NCI-H2081 (cell line): ENCODE data around the gene DUS1L.

ENCODE experiments used
- DNase-seq, 2 experiments: peaks; one replicate each; lab custom pipeline; 2025; lab: John Stamatoyannopoulos, UW

Gene DUS1L

DNA sequence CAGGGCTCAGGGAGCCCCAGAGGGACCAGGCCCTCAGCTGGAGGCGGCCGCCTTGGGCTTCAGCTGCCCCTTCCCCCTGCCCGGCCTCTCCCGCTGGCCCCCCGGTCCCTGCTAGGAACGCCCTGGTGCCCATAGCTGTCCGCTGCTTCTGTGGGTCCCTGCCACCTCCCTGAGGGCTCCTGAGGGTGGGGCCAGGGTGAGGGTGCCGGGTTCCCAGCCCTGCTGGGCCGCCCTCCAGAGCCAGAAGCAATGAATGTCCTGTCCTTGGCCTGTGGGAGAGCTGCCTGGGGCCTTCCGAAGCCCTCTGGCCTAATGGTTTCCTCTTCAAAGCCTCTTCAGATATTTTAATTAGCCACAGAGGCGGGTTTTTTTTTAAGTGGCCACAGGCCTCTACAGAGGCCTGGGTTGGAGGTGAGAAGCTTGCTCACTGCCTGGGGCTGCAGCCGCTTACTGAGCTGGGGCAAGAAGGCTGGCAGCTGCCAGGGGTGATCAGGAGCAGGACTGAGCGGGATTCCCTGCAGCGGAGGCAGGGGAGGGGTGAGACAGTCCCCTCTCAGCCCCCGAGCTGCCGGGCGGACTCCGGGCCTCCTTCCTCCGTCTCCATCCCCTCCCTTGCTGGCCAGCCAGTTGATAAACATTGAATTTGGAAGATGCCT, 52.8 kb downstream of the DUS1L start:
- no peak for DNase-seq

DNA sequence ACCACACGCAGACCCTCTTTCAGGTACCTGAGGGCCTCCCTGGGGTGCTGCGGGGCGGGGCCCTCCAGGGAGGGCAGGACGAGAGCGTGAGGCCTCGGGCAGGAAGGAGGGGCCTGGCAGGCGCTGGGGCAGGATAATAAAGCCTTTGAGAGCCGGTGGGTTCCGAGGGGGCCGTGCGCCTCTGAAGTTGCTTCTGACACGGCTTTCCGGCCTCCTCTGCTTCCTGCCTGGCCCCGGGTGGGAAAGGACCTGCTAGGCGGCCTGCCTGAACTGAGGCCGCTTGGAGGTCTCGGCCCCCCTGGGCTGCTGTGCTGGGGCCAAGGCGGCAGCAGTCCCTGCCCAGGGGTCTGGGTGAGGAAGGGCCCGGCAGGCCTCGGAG, 53.4 kb downstream of the DUS1L start:
- no peak for DNase-seq

DNA sequence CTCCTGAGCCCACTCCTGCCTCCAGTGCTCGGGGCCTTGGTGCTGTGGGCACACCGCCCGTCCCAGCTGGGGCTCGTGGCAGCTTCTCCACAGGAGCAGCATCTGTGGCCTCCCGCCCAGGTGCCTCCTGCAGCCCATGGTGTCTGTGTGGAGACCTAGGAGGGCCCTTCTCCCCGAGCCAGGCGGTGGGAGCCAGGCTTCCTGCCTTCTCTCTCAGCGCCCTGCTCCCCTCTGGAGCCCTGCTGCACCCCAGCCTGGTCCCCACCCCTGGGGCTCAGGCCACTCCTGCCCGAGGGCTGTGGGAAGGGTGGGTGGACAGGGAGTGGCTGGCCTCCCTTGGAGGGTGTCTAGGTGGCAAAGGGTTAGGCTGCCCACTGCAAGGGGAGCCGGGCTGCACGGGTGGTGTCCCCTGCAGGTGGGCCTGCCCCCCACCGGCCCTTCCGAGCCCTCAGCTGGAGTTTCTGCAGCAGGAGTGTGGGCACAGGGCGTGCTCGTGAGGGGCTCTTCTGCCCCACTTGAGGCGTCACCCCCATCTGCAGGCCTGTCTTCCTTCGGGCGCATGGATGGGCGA, 53.9 kb downstream of the DUS1L start:
- no peak for DNase-seq

DNA sequence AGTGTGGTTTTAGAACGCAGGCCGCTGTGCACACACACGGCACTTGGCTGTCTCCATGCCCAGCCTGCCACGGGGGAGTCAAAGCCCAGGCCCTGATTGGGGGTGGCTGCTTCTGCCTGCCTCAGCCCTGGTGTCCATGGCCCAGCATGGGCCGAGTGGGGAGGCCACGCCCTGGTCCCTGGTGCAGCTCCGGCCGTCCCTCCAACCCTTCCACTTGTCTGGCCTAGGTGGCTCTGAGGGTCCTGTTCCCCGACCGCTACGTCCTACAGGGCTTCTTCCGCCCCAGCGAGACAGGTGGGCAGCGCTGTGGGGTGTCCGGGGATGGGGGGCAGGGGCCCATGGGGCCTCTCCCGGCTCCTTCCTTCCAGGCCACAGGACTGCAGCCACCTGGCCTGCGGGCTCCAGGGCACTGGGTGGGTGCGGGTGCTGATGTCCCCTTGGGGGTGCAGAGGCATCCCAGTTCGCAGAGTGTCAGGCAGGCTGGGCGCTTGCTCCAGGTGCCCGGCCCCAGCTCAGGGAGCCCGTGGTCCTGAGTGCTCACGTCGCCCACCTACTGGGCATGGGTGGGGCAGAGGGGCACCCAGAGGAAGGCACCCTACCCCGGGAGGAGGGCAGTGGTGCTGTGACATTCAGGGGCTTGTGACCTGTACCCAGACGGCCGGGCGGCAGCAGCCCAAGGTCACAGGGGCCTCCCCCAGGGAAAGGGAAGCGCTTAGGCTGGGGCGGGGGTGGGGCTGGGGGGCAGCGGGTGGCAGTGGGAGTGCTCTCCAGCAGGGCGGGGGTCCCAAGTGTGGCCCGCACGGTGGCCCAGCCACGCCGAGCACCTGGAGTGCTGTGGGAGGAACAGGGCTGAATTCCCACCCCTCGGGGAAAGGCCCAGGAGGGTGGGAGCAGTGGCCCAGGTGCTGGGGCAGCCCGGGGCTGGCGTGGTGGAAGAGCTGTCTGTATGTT, 54.8 kb downstream of the DUS1L start:
- no peak for DNase-seq

DNA sequence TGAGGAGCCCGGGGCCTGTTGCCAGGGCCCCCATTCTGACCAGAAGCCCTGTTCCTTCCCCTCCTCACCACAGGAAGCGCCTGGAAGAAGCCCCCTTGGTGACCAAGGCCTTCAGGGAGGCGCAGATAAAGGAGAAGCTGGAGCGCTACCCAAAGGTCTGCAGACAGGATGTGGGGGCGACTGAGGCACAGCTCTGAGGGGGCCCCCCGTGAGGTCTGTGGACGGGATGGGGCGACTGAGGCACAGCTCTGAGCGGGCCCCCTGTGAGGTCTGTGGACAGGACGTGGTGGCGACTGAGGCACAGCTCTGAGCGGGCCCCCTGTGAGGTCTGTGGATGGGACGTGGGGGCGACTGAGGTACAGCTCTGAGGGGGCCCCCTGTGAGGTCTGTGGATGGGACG, 56.2 kb downstream of the DUS1L start:
- DNase-seq: no peak

DNA sequence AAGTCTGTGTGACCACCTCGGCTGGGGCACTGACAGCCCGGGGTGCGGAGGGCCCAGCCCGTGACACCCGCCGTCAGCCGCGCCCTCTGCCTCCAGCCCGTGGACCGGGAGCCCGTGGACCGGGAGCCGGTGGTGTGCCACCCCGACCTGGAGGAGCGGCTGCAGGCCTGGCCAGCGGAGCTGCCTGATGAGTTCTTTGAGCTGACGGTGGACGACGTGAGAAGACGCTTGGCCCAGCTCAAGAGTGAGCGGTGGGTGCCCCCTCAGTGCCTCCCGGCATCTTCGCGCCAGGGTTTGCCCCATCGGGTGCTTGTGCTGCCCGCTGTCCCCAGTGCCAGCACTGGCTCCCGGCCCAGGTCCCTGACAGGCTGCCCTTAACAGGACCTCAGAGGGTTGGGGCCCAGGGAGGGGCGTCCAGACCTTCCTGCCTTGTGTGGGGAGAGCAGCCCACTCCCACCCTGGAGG, 56.6 kb downstream of the DUS1L start:
- no peak for DNase-seq

DNA sequence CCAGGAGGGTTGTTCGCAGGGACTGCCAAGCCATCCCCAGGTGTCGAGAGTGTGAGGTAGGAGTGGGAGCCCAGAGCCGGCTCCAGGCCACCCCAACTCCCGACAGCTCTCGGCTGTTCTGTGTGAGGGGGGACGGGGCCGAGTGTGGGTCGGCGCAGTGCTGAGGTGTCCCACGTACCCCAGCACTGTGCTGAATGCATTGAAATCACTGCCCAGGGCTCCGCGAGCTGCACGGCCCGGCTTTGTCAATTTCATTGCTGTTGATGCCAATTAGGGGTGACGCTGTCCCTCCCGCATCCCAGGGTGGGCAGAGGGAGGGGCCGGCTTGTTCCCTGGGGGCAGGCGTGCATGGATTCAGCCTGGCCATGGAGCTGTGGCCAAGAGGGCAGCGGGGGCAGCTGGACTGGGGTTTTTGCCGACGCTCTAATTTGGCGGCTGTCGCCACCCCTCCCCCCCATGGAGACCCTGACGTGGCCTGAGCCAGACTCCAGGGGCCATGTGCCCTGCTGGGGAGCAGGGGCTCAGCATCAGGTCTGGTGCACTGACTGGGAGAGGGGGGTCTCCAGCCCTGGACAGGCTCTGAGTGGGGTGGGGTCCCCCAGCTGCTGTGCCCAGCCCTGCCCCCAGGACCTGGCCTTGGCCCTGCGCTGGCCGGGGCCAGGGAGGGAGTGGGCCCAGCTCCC, 57.2 kb downstream of the DUS1L start:
- no peak for DNase-seq
